Endothelial cell of umbilical vein (primary cell): ENCODE results near the gene LRRC43. TPM values are rescaled to one million over a fixed set of nuclear protein-coding genes. Genes with fewer than 3 reads are reported as not detected.

Source experiments
- BruUV-seq: library from RNA; stranded (reverse); fragments of 400-500 nt; replicated peaks from 2 replicates; lab custom pipeline; 2021; lab: Mats Ljungman, UMichigan
- CTCF ChIA-PET: fragments of 300-600, 350-600 bp; sonication (Branson Sonifier 250); formaldehyde crosslinking; loops from one replicate; lab custom pipeline; 2021; ENCODE audit warnings: antibody characterized with exemption, inconsistent platforms; lab: Charles Lee
- POLR2A ChIA-PET: fragments of 300-600, 350-600 bp; sonication (Branson Sonifier 250); formaldehyde crosslinking; loops from one replicate; lab custom pipeline; 2021; ENCODE audit warnings: antibody characterized with exemption, inconsistent platforms; lab: Charles Lee
- DNase-seq: peaks from one replicate; pipeline ENCODE4 v3.0.0-alpha.2; 2011; ENCODE audit warnings: low read depth, low spot score
- FAIRE-seq: peaks from 2 replicates; lab custom pipeline; 2011; peaks lifted over from hg19 to GRCh38; lab: Jason Lieb, UNC
- H2AFZ ChIP-seq: 2 replicates; pipeline ENCODE4 v1.6.0; 2012; ENCODE audit warnings: low read depth, low read length, control low read depth, inconsistent platforms
- H3K27ac ChIP-seq: 2 replicates; pipeline ENCODE4 v1.5.1; 2011; ENCODE audit warnings: low read depth, mild to moderate bottlenecking, control low read depth, low read length, moderate library complexity; ENCODE audit not compliant: insufficient read depth
- H3K27me3 ChIP-seq, 2 experiments: 2 replicates each; pipeline versions ENCODE4 v1.6.0 to v1.6.1; 2011; ENCODE audit warnings: low read length in 2 of 2, mixed read lengths in 1 of 2; ENCODE audit not compliant: control insufficient read depth in 2 of 2, insufficient read depth in 2 of 2
- H3K36me3 ChIP-seq, 2 experiments: 2 replicates in 1 of 2; 3 replicates in 1 of 2; pipeline ENCODE4 v1.5.1; 2011; ENCODE audit warnings: low read length in 2 of 2, mild to moderate bottlenecking in 1 of 2, moderate library complexity in 1 of 2; ENCODE audit not compliant: control insufficient read depth in 2 of 2, insufficient read depth in 2 of 2; ENCODE audit errors: extremely low read depth in 1 of 2
- H3K4me1 ChIP-seq: 3 replicates; pipeline ENCODE4 v1.5.1; 2011; ENCODE audit warnings: mild to moderate bottlenecking, low read length; ENCODE audit not compliant: control insufficient read depth, insufficient read depth; ENCODE audit errors: extremely low read depth
- H3K4me2 ChIP-seq: 2 replicates; pipeline ENCODE4 v1.6.1; 2011; ENCODE audit warnings: low read length, control low read depth, mixed read lengths; ENCODE audit not compliant: insufficient read depth
- H3K4me3 ChIP-seq, 3 experiments: fragments of 200-600 bp in 1 of 3; sonication (generic), shearing (Covaris generic) in 1 of 3; replicated peaks in 1 of 3; 2 replicates each; pipeline ENCODE4 v1.5.1; 2011 to 2016; ENCODE audit warnings: control low read depth in 3 of 3, low read length in 3 of 3, mild to moderate bottlenecking in 2 of 3, inconsistent platforms in 1 of 3, low read depth in 1 of 3, moderate library complexity in 1 of 3; ENCODE audit not compliant: insufficient read depth in 1 of 3
- H3K79me2 ChIP-seq: 2 replicates; pipeline ENCODE4 v1.6.0; 2012; ENCODE audit warnings: low read length, inconsistent platforms; ENCODE audit not compliant: control insufficient read depth, insufficient read depth
- H3K9ac ChIP-seq: replicated peaks from 2 replicates; pipeline ENCODE3; 2011; ENCODE audit warnings: low read length, control low read depth; ENCODE audit not compliant: insufficient read depth; ENCODE audit errors: extremely low read depth
- H3K9me1 ChIP-seq: replicated peaks from 3 replicates; pipeline ENCODE4 v1.6.0; 2011; ENCODE audit warnings: mild to moderate bottlenecking, low read length; ENCODE audit not compliant: control insufficient read depth, insufficient read depth; ENCODE audit errors: extremely low read depth
- H3K9me3 ChIP-seq: replicated peaks from 2 replicates; pipeline ENCODE4 v1.5.1; 2012; ENCODE audit warnings: low read length, inconsistent platforms; ENCODE audit not compliant: control insufficient read depth, insufficient read depth
- H4K20me1 ChIP-seq: replicated peaks from 2 replicates; pipeline ENCODE3; 2011; ENCODE audit warnings: mild to moderate bottlenecking, low read length; ENCODE audit not compliant: control insufficient read depth, insufficient read depth; ENCODE audit errors: extremely low read depth
- EZH2 ChIP-seq: IDR thresholded peaks from 2 replicates; pipeline ENCODE4 v1.6.1; 2012; ENCODE audit warnings: borderline replicate concordance, low read depth, mild to moderate bottlenecking, moderate library complexity, low read length, inconsistent platforms; ENCODE audit not compliant: severe bottlenecking
- FOS ChIP-seq: IDR thresholded peaks from 2 replicates; pipeline ENCODE4 v1.6.1; 2011; ENCODE audit warnings: mild to moderate bottlenecking, low read length, moderate library complexity, borderline replicate concordance; ENCODE audit not compliant: insufficient read depth
- GATA2 ChIP-seq: IDR thresholded peaks from 2 replicates; pipeline ENCODE4 v1.7.0; 2011; ENCODE audit warnings: low read depth, mild to moderate bottlenecking, moderate library complexity, mixed read lengths, low read length; ENCODE audit not compliant: insufficient read length, insufficient read depth
- JUN ChIP-seq: IDR thresholded peaks from 2 replicates; pipeline ENCODE4 v1.6.1; 2011; ENCODE audit warnings: borderline replicate concordance, low read depth; ENCODE audit not compliant: insufficient read length, insufficient read depth
- MYC ChIP-seq: IDR thresholded peaks from one replicate; pipeline ENCODE4 v1.6.1; 2011; ENCODE audit warnings: mild to moderate bottlenecking, low read depth, low read length
- POLR2A ChIP-seq: IDR thresholded peaks from 2 replicates; pipeline ENCODE4 v1.6.1; 2012; ENCODE audit warnings: low read depth, mild to moderate bottlenecking, control low read depth, low read length
- POLR2AphosphoS5 ChIP-seq: IDR thresholded peaks from 2 replicates; pipeline ENCODE4 v1.6.1; 2012; ENCODE audit warnings: low read depth, mild to moderate bottlenecking, control low read depth, low read length, moderate library complexity; ENCODE audit not compliant: insufficient read depth
- dilution Hi-C: fragments of 300-500 bp; cut with MboI; formaldehyde crosslinking; loops from one replicate; pipeline ENCODE4 v1.15.0; 2019; ENCODE audit warnings: low sequenced_read_pairs; ENCODE audit not compliant: extremely low pct_ligation_motif_present
- intact Hi-C: fragments of 100-400 bp; cut with micrococcal nuclease; formaldehyde crosslinking; loops from one replicate; pipeline ENCODE4 v1.10.0; 2022
- polyA plus RNA-seq, 4 experiments: library from polyadenylated mRNA; depleted of rRNA in 3 of 4; stranded (reverse) in 3 of 4; unstranded in 1 of 4; fragments of >200 nt; gene quantifications; 2 replicates each; pipeline versions ENCODE4 v1.2.1 to v1.2.3, GENCODE V29; 2011 to 2012; ENCODE audit warnings: missing spikeins in 1 of 4
- total RNA-seq: library from RNA; stranded (reverse); gene quantifications from 2 replicates; pipeline ENCODE4 v1.2.3, GENCODE V29; 2021
- TF ChIP-seq, protein P1 (sequence below), 2 donors: IDR thresholded peaks; 1 replicate in 1 of 2; 2 replicates in 1 of 2; pipeline ENCODE4 v1.5.1; 2011; ENCODE audit warnings: low read length in 2 of 2, mild to moderate bottlenecking in 2 of 2, moderate library complexity in 2 of 2, control low read depth in 1 of 2, inconsistent platforms in 1 of 2, low read depth in 1 of 2; ENCODE audit not compliant: insufficient read depth in 1 of 2; ENCODE audit errors: extremely low read depth in 1 of 2
- TF ChIP-seq, protein P2 (sequence below): IDR thresholded peaks from 2 replicates; pipeline ENCODE4 v1.6.1; 2011; ENCODE audit not compliant: insufficient read depth, insufficient read length

The LRRC43 gene
- total and polyA plus RNA-seq, 2 donors (not counting 3 experiments of a cell fraction or from before 2014, with no cell fraction given): 3.1 to 3.4 TPM

DNA sequence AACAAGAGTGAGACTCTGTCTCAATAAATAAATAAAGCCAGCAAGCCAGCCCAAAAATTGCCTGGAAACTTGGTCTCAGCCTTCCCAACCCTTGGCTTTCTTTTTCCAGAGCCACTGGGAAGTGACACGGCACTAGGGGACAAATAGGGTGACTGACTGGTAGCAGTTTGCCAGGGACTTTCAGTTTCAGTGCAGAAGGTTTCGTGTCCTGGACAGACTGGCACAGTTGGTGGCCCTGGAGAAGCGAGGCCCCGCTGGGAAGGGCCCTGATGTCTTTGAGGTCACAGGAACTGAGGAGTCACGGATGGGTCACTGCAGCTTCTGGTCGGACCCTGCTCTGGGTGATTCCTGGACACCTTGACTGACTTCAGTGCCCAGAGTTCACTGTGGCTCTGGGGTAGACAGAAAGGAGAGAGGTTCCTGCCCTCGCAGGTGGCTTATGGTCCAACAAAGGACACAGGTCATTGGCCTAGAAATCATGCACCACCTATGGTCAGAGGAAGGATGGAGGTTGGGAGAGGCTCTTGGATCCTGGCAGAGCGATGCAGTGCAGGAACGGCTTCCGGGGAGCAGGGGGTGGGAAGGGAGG, 2.7 kb downstream of the LRRC43 start:
- H3K9me1 ChIP-seq: no peaks in the 10 kb centered on the region
- no peak overlapping the region for H3K4me3 ChIP-seq
- ChIA-PET CTCF (no interaction called here), POLR2A (no interaction called here)
- no peaks in the 10 kb centered on the region for H3K27me3 ChIP-seq
- no peak overlapping the region for H3K9ac ChIP-seq
- H3K9me3 ChIP-seq: no peaks in the 10 kb centered on the region
- no peak for FAIRE-seq
- no peak overlapping the region for H3K27ac ChIP-seq
- H3K4me1 ChIP-seq: no peaks in the 10 kb centered on the region
- BruUV-seq: no TSS peak
- intact Hi-C loops (no loop called here), dilution Hi-C loops (no loop called here)
- no peak overlapping the region for H3K4me2 ChIP-seq
- no peaks in the 10 kb centered on the region for H3K36me3 ChIP-seq
- no peaks in the 10 kb centered on the region for H3K79me2 ChIP-seq
- TF ChIP-seq, protein P1, sequence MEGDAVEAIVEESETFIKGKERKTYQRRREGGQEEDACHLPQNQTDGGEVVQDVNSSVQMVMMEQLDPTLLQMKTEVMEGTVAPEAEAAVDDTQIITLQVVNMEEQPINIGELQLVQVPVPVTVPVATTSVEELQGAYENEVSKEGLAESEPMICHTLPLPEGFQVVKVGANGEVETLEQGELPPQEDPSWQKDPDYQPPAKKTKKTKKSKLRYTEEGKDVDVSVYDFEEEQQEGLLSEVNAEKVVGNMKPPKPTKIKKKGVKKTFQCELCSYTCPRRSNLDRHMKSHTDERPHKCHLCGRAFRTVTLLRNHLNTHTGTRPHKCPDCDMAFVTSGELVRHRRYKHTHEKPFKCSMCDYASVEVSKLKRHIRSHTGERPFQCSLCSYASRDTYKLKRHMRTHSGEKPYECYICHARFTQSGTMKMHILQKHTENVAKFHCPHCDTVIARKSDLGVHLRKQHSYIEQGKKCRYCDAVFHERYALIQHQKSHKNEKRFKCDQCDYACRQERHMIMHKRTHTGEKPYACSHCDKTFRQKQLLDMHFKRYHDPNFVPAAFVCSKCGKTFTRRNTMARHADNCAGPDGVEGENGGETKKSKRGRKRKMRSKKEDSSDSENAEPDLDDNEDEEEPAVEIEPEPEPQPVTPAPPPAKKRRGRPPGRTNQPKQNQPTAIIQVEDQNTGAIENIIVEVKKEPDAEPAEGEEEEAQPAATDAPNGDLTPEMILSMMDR (IDR thresholded peaks at IDR 0.05; ENCODE audit: extremely low read depth in 1 of 2, insufficient read depth in 1 of 2, low read depth in 1 of 2, low read length in 2 of 2): no peak
- no peak for TF ChIP-seq POLR2AphosphoS5
- TF ChIP-seq JUN: no peak
- H4K20me1 ChIP-seq: no peaks in the 10 kb centered on the region
- H2AFZ ChIP-seq: no peak overlapping the region
- DNase-seq: no peak

DNA sequence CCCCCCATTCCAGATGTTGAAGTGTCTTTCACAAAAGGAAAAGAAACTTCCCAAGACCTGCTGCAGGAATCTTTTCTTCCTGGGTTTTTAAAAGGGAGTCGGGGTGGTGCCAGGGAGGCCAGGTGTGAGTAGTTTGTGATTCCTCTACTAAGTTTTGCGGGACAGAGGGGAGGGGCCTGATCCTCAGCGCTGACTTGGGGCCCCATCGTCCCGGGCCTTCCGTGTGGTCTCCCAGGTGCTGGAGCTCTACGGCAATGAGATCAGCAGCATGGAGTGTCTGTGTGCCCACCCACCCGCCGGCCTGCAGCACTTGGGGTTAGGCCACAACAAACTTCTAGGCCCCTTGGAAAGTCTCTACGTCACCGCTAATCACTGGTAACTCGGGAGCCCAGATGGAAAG, 4.5 kb downstream of the LRRC43 start:
- intact Hi-C loops: no loop called here
- H3K36me3 ChIP-seq: no peaks in the 10 kb centered on the region
- ChIA-PET POLR2A (no interaction called here), CTCF (interaction anchor here (1.3 kb wide), 1 partner anchor 133 kb away, joined by 3 read pairs; no protein-coding TSS in a partner anchor)
- no peaks in the 10 kb centered on the region for H3K27me3 ChIP-seq
- H3K4me1 ChIP-seq: no peaks in the 10 kb centered on the region
- H3K9ac ChIP-seq: no peak overlapping the region
- DNase-seq (no peak), FAIRE-seq (no peak)
- TF ChIP-seq POLR2AphosphoS5 (no peak), JUN (no peak), FOS (no peak), MYC (no peak), EZH2 (no peak), GATA2 (no peak), POLR2A (no peak)
- TF ChIP-seq, protein P1 (IDR thresholded peaks at IDR 0.05; ENCODE audit: extremely low read depth in 1 of 2, insufficient read depth in 1 of 2, low read depth in 1 of 2, low read length in 2 of 2): no peak
- TF ChIP-seq, protein P2, sequence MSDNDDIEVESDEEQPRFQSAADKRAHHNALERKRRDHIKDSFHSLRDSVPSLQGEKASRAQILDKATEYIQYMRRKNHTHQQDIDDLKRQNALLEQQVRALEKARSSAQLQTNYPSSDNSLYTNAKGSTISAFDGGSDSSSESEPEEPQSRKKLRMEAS: no peak
- H3K4me2 ChIP-seq: no peak overlapping the region
- H3K79me2 ChIP-seq: no peaks in the 10 kb centered on the region
- H2AFZ ChIP-seq: no peak overlapping the region
- no TSS peak for BruUV-seq
- no peaks in the 10 kb centered on the region for H3K9me3 ChIP-seq
- no peak overlapping the region for H3K4me3 ChIP-seq
- H4K20me1 ChIP-seq: no peaks in the 10 kb centered on the region
- dilution Hi-C loops: no loop called here
- H3K27ac ChIP-seq: no peak overlapping the region
- H3K9me1 ChIP-seq: no peaks in the 10 kb centered on the region
